Hematopoietic multipotent progenitor cell treated with erythropoietin and hydrocortisone succinate and interleukin-3 and kit ligand, for 4 days (in vitro differentiated cells): ENCODE results near the gene ZNF76.
A peak's percentile ranks its signal among the peaks of the same experiment; 100 is the strongest.

Experiments used
- DNase-seq: peaks from one replicate; pipeline ENCODE4 v3.0.0-alpha.2; 2015

ZNF76 gene

DNA sequence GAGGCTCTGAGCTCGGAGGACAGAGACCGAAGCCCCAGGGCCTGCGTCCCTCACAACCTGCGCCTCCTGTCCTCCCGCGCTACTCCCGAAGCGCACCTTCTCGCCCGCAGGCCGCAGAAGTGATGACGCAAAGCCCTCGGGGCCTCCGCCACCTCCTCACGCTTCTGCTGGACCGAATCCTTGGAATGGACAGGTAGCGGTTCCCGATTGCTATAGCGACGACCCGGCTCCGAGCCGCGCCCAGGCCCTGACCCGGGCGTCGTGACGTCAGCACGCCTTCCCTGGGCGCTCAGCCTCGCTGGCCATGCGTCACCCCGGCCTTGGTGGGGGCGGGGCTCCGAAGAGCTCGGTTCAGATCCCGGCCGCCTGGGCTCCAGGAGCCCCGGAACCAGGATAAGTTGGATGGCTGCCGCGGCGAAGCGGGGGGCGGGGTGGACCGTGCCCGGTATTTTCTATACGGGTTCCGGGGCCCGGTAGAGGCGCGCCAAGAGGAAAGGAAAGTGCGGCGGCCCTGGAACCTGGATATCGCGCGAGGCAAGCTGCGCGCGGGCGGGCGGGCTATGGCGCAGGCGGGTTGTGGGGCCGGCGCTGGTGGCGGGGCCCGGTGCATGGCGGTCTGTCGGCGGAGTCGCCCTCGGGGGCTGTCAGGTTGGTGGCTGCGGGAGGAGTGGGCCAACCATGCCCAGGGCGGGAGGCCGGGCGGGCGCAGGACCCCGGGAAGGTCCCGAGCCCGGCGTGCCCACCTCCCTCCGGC lies at the start of gene ZNF76:
TSS of gene ZNF76 (plus strand) at position 542 of the 754 bp plus-strand sequence. CDS start 21,417 bp downstream, outside the sequence.
- peak; percentile 98 for DNase-seq

DNA sequence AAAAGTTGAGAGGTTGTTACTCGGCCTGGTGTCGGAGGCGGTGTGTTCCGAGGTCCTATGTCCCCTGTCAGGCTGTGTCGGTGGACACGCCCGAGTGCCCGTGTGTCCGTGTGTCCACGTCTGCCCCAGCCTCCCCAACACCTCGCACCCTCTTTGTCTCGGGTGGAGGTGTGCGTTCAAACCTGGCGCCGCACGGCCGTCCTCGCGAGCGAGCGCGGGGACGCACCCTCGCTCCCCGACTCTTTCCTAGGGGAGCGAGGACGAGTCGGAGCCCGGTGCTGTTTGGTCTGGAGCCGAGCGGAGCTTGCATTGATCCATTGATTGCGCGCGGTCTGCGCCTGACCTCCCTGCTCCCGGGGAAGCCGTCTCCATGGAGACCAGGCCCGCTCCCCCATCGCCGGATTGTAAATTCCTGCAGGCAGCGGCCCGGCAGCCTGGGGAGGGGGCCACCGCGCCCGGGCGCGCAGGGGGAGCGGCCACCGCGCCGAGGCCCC lies 46.2 kb upstream of the ZNF76 start:
- DNase-seq, result no peak

DNA sequence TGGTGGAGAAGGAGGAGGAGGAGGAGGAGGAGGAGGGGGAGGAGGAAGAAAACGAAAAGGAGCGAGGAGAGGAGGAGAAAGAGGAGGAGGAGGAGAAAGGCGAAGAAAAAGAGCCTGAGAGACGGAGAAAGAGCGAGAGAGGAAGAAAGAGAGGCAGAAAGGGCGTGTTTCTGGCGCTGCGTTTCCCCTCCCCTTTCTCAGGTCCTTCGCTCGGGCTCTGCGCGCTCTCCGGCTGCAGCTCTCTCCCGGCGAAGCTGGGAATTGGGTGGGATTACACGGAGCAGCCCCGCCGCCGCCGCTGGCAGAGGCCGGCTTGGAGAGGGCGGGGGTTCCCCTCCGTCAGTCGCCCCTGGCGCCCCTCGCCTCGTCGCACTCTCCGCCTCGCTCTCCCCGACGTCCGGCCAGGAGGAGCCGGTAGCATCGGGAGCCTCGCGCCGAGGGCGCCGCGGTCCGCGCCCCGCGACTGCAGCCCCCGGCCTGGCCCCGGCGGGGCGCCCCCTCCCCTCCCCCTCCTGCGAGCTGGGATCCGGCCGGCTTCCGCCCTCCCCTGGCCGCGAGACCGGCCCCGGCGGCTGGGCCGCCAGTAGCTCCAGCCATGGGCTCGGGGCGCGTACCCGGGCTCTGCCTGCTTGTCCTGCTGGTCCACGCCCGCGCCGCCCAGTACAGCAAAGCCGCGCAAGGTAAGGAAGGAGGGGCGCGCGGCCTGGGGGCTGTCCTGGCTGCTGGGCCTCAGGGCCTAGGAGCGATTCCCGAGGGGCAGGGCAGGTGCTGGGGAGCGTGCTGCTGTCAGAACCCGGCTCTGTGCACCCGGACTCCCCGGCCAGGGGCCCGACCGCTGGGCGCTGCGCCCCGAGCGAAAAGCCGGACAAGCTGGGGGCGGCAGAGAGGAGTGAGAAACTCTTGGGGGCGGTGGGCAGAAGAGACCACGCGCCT lies 45.4 kb upstream of the ZNF76 start, which contains the start of gene SCUBE3:
TSS of gene SCUBE3 (plus strand) at position 133 of the 933 bp plus-strand sequence. CDS start at position 596, 463 bp downstream.
- DNase-seq, result peak; percentile 55

DNA sequence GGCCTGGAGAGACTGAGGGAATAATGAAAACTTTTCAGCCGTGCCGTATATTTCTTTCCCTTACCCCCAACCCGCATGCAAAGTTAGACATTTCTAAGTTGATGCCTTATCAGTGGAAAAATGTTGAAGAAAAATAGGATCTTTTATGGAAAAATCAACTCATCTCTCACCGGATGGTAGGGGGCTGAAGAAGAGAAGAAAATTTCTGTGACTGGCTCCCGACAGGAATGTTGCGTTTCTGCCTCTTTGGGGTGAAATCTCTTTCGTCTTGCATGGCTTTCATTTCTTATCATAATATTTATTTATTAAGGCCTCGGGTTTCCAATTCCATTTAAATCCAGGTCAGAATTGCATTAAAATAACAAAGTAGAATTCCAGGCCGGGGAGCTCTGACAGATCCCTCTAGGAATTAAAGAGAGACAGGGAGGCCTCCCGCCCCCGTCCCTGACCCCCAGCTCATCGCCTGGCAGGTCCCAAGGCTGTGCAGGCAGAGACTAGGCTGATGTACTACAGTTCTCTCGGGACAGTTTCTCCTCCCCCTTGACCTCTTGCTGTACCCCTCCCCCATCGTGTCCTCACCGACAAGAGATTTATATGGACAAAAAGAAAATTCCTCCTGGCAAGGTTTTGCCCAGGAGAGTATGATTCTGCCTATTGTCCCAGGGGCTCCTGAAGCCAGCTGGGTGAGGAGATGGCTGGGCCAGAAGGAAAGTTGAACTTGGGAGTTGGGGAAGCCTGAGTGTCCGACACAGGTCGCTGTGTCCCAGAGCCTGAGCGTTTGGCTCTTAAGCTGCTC lies 44.5 kb upstream of the ZNF76 start:
- DNase-seq, result no peak

DNA sequence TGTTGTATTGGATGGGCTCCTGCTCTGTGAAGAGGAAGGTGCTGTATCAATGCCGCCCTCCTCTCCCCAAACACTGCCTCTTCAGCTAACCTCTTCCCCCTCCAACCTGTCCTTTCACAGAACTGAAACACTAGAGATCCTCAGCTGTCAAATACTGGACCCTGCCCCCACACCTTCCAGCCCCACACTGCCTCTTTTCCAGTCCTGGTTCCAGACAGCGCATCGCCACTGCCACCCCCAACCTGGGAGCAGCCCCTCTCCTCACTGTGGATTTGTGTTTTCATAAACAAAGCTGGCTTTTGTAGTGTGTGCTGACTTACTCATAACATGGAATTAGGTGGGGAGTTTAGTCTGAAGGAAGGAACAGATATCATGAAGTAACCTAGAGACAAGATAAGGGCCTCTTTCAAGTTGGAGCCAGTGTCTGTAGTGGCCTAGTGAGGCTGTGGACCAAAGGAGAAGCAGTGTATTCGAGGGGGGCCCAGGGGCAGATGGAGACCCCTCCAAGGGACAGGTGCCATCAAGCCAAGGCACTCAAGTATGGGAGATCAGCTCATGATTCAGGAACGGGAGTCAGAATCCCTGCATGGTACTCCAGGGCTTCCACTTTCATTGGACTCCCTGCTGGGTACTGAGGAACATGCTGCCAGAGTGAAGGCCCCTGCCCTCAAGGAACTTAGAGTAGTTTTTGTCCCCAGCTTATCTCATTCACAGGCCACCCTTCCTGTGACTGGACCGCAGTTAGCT lies 43.7 kb upstream of the ZNF76 start:
- no peak for DNase-seq

DNA sequence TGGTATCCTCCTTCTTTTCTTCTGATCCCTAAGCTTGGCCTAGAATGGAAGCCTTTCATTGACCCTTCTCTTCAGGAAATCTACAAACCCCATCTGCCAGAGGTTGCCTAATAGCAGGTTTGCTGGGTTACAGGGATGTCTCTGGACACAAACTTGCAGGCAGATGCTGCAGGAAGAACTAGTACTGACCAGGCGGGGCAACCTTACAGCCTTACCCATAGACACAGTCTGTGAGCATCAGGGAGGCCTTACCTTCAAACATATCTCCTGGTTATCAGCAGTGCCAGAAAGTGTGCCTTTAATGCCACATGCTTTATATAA lies 43.2 kb upstream of the ZNF76 start:
- no peak for DNase-seq

DNA sequence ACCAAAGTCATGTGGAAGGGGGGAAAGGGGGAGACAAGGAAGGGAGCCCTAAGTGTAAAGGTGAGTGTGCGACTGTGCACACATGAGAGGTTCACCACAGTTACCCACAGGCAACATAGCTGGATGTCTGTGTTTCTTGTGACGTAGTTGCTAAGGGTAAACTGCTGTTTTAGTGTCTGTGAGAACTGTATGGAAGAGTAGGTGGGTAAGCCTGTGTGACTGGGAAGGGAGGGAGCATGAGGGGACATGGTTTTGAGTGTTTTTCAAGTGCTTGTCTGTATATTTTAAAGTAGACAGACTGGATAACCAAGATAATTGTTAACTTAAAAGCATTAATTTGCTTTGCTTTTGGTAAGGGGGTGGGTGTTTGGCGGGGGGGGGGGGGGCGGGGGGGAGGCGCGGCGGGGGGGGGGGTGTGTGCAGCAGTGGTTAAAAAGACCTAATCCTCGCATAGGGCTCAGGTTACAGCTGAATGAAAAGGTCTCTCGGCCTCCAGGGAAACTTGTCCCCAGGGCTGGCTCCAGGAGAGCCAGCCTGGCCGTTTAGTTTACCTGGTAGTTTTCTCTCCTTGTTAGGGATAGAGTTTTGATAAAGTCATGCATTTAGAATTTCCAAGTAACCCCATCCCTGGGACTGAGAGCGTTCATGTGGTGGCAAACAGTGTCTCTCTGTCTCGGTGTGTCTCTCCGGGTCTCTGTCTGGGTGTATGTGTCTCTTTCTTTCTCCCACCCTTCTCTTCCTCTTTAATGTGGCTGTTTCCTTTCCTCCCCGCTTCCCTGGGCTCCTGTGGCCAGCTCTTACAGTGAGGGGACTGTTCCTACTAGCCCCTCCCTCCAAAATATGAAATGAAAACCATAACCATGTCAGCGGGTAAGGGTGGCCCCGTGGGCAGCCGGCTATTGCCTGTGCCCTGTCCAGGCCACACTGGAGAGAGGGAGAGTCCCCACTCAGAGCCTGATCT lies 42.4 kb upstream of the ZNF76 start:
- DNase-seq, result no peak

DNA sequence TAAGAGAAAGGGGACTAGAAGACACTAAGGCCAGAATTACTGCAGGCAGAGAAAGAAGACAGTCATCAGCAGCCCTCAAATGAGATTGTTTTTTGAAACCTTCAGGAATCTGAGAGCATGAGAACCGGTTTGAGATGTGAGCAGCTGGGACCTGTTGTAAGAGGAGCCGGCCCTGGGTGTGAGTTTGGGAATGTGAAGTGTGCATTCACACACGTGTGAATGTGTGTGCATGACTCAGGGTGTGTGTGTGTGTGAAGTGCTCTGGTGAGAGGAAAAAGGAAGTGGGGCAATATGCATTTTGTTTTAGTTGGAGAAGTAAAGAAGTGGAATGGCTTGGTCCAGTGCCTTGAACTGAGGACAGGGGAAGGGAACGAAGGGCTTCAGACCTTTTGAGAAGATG lies 41.5 kb upstream of the ZNF76 start:
- DNase-seq, result no peak

DNA sequence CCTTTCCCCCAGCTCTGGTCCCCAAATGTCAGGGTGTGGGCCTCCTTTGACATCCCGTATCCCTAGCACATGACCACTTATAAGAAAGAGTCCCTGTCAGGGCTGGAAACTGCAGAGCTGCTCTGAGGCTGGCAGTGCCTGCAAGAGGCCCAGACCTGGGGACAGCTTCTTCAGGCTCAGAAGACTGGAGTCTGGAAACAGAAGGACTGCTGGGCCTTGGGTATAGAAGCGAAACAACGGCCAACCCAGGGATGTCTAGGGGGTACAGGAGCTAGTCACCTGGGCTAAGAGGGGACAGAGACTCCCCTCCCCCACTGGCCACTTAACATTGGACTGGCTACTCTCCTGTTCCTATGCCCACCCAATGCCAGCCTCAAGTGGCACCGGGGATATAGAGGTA lies 41.1 kb upstream of the ZNF76 start:
- no peak for DNase-seq

DNA sequence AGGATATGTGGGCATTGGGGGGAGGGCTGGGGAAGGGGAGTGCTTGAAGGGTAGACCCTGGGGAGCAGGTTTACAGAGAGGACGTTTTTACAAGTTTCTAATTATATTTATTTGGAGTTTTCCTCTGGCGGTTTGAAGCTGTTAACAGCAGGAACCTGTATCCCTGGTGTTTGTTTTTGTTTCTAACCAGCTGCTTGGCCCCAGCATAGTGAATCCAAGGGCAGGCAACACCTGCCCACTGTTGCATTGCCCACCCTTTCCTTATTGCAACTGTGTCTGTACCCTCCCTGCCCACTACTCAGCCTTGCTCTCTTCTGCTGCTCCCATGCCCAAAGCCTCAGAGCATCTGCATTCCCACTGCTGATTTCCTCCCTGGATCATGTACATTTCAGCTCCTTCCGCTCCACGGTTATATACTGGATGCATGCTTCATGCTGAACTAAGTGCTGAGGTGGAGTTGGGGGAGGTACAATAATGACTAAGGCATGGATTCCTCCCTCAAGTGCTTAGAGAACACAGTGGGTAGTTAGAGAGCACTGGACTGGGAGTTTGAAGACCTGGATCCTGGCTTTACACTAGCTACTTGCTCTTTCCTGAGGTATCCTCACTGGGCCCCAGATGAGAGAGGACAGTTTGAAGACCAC lies 39.7 kb upstream of the ZNF76 start:
- no peak for DNase-seq

DNA sequence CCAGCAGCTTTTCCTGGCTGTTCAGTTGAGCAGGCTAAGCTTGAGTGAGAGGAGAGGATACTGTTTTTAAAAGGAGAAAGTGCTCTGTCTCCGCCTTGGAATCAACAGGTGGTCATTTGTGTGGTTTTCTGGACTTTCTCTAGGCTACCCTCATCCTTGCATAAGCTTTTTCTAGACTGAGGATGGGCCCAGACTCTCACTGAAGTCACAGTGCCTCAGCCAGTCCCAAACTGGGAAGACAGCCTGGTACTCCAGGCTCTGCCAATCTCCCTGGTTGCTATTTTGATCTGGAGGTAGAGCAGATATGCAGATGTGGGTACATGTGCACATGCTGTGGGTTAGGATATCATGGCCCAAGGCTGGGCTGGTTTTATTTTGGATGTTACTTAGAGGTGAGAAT lies 38.8 kb upstream of the ZNF76 start:
- DNase-seq, result no peak

DNA sequence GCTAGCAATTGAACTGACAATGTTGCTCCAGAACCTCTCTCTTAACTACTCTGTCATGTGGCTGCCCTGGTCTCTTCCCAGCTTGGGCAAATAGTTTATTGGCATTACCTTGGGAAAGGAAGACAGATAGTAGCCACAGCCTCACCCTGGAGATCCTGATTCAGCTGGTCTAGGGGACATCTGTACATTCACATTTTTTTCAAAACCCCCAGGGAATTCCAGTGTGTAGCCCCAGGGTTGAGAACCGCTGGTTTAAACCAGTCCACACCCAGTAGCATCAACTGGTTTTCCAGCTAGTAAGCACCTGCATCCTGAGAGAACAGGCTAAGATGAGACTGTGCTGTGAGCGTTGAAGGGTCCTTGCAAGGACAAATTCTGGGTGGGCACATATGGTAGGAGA lies 36.1 kb upstream of the ZNF76 start:
- DNase-seq, result no peak

DNA sequence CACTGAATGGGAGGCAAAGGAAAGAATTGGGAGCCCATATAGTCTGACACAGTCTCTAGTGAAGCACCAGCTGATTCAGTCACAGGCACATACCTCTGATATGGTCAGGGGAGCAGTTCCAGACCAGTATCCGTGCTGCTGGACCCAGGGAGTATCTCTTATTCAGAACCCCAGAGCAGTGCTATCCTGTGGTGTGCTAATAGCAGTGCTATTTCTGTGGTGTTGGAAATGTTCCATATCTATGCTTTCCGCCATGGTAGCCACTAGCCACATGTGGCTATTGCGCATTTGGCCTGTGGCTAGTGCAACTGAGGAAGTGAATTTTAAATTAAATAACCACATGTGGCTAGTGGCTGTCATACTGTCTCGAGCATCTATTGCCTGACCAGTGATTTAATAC lies 34.8 kb upstream of the ZNF76 start:
- DNase-seq, result peak; percentile 64

DNA sequence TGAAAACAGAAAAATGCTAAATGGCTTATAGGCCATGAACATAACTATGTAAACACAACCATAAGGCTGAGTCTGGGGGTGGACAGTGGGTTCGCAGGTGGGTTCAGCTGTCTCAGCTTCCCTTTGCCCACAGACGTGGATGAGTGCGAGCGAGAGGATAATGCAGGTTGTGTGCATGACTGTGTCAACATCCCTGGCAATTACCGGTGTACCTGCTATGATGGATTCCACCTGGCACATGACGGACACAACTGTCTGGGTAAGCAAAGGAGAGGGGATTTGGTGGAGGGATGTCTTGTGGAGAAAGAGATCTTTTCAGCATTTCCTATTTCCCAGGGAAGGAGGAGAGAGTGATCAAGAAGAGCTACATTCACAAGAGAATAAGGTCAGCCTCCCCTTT lies 31.1 kb upstream of the ZNF76 start:
- DNase-seq, result no peak

DNA sequence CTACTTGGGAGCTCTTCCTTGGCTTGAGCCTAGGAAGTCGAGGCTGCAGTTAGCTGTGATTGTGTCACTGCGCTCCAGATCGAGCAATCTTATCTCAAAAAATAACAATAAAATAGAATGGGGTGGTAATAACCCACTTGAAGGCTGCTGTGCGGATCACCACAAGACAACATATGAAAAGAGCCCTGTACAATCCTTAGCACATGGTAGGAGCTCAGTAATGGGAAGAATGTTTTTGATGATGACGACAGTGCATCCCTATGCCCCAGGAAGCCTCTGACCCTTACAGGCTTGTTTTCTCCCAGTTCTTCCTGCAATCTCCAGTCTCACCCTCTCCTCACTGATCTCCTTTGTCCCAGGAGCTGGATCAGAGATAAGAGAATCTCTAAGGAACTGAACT lies 30.2 kb upstream of the ZNF76 start:
- no peak for DNase-seq

DNA sequence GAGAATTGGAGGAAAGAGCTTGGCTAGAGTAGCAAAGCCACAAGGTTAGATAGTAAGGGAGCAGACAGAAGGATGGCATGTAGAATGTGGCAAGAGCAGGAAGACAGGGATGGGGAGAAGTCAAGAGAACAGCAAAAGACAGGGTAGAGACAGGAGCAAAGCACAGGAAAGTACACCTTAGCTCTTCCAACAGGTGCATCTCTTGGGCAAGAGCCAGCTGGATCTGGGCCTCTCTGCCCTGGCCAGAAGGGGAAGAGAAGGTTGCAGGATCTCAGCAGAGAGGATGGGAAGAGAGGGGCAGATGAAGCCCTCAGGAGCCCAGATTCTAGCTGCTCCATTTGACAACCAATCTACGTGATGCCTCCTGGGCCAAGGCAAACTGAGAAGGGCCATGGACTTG lies 29.0 kb upstream of the ZNF76 start:
- no peak for DNase-seq

DNA sequence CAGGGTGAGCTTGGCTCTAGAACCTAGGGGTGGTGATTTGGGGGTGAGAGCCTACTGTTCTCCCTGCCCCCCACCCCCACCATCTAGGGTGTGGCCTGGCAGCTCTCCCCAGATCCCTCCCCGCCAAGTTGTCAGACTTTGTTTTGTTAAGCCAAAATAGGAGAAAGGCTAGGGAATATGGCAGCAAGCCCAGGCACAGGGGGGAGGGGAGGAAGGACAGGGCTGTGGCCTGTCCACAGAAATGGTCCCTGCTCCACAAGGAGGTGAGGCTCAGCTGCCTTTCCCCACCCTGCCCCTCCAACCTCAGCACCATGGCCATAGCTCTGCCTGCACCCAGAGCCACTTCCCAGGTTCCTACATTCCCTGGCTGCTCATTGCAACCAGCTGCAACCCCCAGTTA lies 28.6 kb upstream of the ZNF76 start:
- no peak for DNase-seq

DNA sequence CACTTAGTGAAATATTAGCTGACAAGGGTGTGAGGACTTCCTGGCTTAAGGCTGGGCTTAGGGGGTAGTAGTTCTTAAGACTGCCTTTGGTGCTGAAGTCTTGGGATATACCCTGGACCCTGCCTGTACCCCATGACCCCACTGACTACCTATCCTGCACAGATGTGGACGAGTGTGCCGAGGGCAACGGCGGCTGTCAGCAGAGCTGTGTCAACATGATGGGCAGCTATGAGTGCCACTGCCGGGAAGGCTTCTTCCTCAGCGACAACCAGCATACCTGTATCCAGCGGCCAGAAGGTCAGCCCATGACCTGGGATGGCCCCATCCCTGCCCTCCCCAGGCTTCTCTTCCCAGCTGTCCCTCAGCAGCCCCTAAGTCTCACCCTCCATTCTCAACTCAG lies 28.0 kb upstream of the ZNF76 start:
- no peak for DNase-seq

DNA sequence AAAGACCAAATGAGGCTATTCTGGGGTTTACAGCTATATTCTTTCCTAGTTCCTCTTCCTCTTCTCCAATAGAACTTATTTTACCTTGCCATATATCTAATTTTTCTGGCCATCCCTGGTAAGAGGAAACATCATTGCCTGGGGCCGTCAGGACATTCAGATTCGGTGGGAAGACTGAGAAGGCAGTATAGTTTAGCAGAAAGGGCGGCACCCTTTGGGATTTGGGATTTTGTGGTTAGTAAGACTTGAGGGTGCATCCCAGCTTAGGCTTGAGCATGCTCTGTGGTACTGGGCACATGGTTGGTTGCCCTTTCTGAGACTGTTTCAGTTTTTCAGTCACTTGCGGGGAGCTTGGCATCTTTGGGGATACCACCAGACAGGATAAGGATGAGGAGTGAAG lies 24.6 kb upstream of the ZNF76 start:
- no peak for DNase-seq

DNA sequence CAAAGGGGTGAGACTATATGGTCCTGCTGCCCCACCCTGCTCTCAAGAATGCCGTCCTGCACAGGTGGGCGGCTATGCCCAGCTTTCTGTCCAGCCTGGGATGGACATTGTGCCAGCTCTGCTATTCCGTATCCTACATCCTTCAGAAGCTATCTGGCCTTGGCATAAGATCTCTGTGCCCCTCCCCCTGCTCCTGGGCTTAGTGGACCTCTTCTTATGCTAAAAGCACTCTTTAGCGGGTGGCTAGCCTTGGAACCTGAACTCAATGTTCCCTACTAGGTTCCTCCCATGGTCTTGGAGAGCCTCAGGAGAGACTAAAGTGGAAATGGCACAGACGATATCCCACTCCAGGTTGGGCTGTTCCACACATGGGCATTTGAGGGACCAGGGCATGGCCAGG lies 23.3 kb upstream of the ZNF76 start:
- DNase-seq, result no peak

DNA sequence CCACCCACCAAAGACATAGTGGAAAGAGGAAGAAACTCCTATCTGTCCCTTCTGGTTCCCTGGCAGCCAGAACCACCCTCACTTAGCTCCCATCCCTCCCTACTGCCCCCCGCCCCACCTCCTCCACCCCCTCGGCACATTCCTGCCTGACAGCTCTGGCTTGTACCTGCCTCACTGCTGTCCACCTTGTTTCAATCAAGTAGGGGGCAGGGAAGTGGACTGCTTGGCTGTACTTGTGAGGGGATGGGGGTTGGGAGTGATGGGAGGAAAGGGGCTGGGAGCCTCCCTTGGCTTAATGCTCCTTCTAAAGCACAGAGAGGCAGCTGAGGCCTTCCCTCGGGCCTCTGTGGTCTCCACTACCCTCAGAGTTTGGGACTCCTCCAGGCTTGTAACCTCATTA lies 22.1 kb upstream of the ZNF76 start:
- no peak for DNase-seq
